GM21528 (cell line): ENCODE data around the gene KRT13.

Experiments used
- ATAC-seq: cut with Tn5 transposase; IDR thresholded peaks from one replicate; pipeline ENCODE4 v1.9.1; 2021; ENCODE audit warnings: mild to moderate bottlenecking, moderate library complexity; ENCODE audit not compliant: unreplicated experiment, low FRiP score

Gene KRT13

GRCh38 chr17:41538565-41538991 lies 33.2 kb upstream of the KRT13 start:
- no peak for ATAC-seq

- no peak for ATAC-seq
These were observed 32.6 kb upstream of the KRT13 start for GRCh38 chr17:41537990-41538389.

GRCh38 chr17:41537614-41537954 lies 32.2 kb upstream of the KRT13 start:
- no peak for ATAC-seq

- no peak for ATAC-seq
These were observed 31.6 kb upstream of the KRT13 start for GRCh38 chr17:41536741-41537613.

GRCh38 chr17:41535764-41536481 lies 30.5 kb upstream of the KRT13 start:
- ATAC-seq = no peak

- ATAC-seq = no peak
These were observed 29.6 kb upstream of the KRT13 start for GRCh38 chr17:41534899-41535546.

GRCh38 chr17:41533613-41534012 lies 28.2 kb upstream of the KRT13 start:
- ATAC-seq = no peak

GRCh38 chr17:41532947-41533570 lies 27.6 kb upstream of the KRT13 start:
- ATAC-seq = no peak

GRCh38 chr17:41531993-41532392 lies 26.6 kb upstream of the KRT13 start:
- no peak for ATAC-seq

GRCh38 chr17:41530062-41531048 lies 24.9 kb upstream of the KRT13 start:
- no peak for ATAC-seq

GRCh38 chr17:41529491-41529915 lies 24.1 kb upstream of the KRT13 start:
- ATAC-seq = no peak

- no peak for ATAC-seq
These were observed 23.5 kb upstream of the KRT13 start for GRCh38 chr17:41528959-41529353.

GRCh38 chr17:41527063-41528023 lies 21.9 kb upstream of the KRT13 start:
- ATAC-seq = no peak

GRCh38 chr17:41524261-41524660 lies 18.8 kb upstream of the KRT13 start:
- ATAC-seq = no peak

GRCh38 chr17:41523787-41524186 lies 18.4 kb upstream of the KRT13 start:
- no peak for ATAC-seq

GRCh38 chr17:41523225-41523593 lies 17.8 kb upstream of the KRT13 start:
- ATAC-seq = no peak

GRCh38 chr17:41522301-41523224 lies 17.2 kb upstream of the KRT13 start:
- no peak for ATAC-seq
